Kidney (tissue), 14 donors: ENCODE results near the gene HOXD8. TPM values are rescaled to one million over a fixed set of nuclear protein-coding genes. Genes with fewer than 3 reads are reported as not detected.

ENCODE experiments used
- DNase-seq, 5 donors: peaks; one replicate each; pipeline ENCODE4 v3.0.0-alpha.2; 2013 to 2020
- FAIRE-seq: peaks from 2 replicates; lab custom pipeline; 2012; peaks lifted over from hg19 to GRCh38; lab: Jason Lieb, UNC
- H3K27ac ChIP-seq, 2 donors: one replicate each; pipeline ENCODE4 v1.7.0; 2013; ENCODE audit warnings: low read depth in 2 of 2, low read length in 2 of 2, inconsistent platforms in 1 of 2
- H3K27me3 ChIP-seq: one replicate; pipeline ENCODE4 v1.7.1; 2013; ENCODE audit warnings: low read length, inconsistent platforms; ENCODE audit not compliant: control insufficient read depth, insufficient read depth
- H3K36me3 ChIP-seq, 3 donors: one replicate each; pipeline versions ENCODE4 v1.7.0 to v1.7.1; 2013; ENCODE audit warnings: low read length in 3 of 3, control low read depth in 1 of 3, inconsistent platforms in 1 of 3; ENCODE audit not compliant: insufficient read depth in 3 of 3, control insufficient read depth in 2 of 3
- H3K4me1 ChIP-seq, 3 donors: one replicate each; pipeline versions ENCODE4 v1.7.0 to v1.7.1; 2013; ENCODE audit warnings: low read length in 3 of 3, inconsistent platforms in 1 of 3, low read depth in 1 of 3; ENCODE audit not compliant: control insufficient read depth in 2 of 3, insufficient read depth in 2 of 3
- H3K4me3 ChIP-seq, 3 donors: one replicate each; pipeline versions ENCODE4 v1.7.0 to v1.8.1; 2013; ENCODE audit warnings: low read length in 3 of 3, control low read depth in 1 of 3, inconsistent platforms in 1 of 3
- H3K9ac ChIP-seq, 3 donors: one replicate each; pipeline versions ENCODE4 v1.7.0 to v1.7.1; 2013; ENCODE audit warnings: low read length in 3 of 3, control low read depth in 1 of 3, inconsistent platforms in 1 of 3
- H3K9me3 ChIP-seq, 3 donors: one replicate each; pipeline versions ENCODE4 v1.7.0 to v1.7.1; 2013; ENCODE audit warnings: low read length in 3 of 3, control low read depth in 1 of 3, inconsistent platforms in 1 of 3; ENCODE audit not compliant: control insufficient read depth in 2 of 3, insufficient read depth in 1 of 3
- intact Hi-C: fragments of 100-400 bp; cut with DNase I; formaldehyde crosslinking; loops from one replicate; pipeline ENCODE4 v1.11.1; 2022
- polyA plus RNA-seq: library from polyadenylated mRNA; stranded (reverse); fragments of 350-450 nt; fragmentation: Illumina TruSeq; extraction: RNeasy Lipid Tissue Mini Kit (QIAGEN cat#74804); gene quantifications from one replicate; pipeline ENCODE4 v1.2.3, GENCODE V29; 2014; ENCODE audit warnings: low read depth, low replicate concordance; ENCODE audit not compliant: insufficient read depth
- total RNA-seq: library from RNA; stranded (reverse); fragmentation: NEBNext Ultra II Directional; extraction: Animal tissue kit (Norgen Biotek cat#: 25700); gene quantifications from one replicate; pipeline ENCODE4 v1.2.1, GENCODE V29; 2021
- TF ChIP-seq, protein P1 (sequence below): IDR thresholded peaks from 3 replicates; pipeline ENCODE4 v1.5.1; 2012; ENCODE audit warnings: mild to moderate bottlenecking, moderate library complexity, borderline replicate concordance; ENCODE audit not compliant: insufficient read depth; ENCODE audit errors: extremely low read depth
- donor health status: control.
- donor health status: control.
- donor health status: control.
- donor health status: control.
- donor health status: control.
- donor health status: DM: yes; HTN: yes; CAD: no.
- donor health status: Normal renal cell carcinoma (clear cell type).

HOXD8 gene
- total and polyA plus RNA-seq, 2 donors from 2014 or later = 76.5 to 122 TPM

DNA sequence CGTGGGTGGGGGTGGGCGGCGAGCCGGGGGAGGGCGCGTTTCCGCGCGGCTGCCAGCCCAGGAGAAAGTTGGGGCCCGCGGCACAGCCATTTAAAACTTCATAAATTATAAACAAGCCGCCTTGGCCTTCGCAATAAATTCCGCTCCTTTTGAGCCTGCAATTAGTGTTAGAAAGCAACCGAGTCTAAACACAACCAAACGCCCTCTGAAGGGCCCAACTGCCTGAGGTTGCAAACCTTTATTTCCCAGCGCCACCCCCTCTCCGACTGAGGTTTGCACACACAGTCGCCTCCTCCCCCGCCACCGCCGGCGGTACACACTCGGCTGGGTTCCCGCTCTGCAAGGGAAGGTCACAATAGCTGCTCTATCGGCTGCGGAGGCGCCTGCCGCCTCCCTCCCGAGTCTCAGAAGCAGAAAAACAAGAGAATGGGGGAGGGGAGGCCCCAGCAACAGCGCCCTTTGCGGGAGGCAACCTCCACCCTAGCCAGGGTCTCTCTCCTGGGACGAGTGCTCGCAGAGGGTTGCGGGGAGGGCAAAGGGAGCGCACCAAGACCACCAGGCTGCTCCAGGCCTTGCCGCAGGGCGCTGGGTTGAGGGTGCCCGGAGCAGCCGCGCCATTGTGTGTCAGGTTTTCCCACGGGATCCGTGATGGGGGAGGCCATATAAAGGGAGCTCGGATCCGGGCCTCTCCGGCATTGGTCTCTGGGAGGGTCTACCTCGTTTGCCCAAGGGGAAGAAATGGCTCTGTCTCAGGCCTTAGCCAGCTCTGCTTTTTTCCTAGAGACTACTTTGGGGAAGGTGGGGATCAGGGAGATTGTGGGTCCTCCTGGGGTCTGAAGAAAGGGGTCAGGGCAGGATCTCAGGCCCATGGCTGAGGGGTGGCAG is 45.6 kb downstream of the HOXD8 start:
- peak overlapping the region in 1 of 3 donors; percentile 53 for H3K4me3 ChIP-seq
- DNase-seq (peak; percentile 86 to 97 (median 96)), FAIRE-seq (no peak)
- intact Hi-C loops = no loop called here
- TF ChIP-seq, protein P1, sequence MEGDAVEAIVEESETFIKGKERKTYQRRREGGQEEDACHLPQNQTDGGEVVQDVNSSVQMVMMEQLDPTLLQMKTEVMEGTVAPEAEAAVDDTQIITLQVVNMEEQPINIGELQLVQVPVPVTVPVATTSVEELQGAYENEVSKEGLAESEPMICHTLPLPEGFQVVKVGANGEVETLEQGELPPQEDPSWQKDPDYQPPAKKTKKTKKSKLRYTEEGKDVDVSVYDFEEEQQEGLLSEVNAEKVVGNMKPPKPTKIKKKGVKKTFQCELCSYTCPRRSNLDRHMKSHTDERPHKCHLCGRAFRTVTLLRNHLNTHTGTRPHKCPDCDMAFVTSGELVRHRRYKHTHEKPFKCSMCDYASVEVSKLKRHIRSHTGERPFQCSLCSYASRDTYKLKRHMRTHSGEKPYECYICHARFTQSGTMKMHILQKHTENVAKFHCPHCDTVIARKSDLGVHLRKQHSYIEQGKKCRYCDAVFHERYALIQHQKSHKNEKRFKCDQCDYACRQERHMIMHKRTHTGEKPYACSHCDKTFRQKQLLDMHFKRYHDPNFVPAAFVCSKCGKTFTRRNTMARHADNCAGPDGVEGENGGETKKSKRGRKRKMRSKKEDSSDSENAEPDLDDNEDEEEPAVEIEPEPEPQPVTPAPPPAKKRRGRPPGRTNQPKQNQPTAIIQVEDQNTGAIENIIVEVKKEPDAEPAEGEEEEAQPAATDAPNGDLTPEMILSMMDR = no peak
- H3K9ac ChIP-seq = peak overlapping the region in 1 of 3 donors; percentile 77
- no peaks in the 10 kb centered on the region for H3K9me3 ChIP-seq
- no peaks in the 10 kb centered on the region for H3K36me3 ChIP-seq
- H3K4me1 ChIP-seq = peaks cover 4 to 16% (median 12%) of the 10 kb centered on the region in 3 donors
- H3K27ac ChIP-seq = peak overlapping the region; percentile 86 to 88
- H3K27me3 ChIP-seq = no peaks in the 10 kb centered on the region

DNA sequence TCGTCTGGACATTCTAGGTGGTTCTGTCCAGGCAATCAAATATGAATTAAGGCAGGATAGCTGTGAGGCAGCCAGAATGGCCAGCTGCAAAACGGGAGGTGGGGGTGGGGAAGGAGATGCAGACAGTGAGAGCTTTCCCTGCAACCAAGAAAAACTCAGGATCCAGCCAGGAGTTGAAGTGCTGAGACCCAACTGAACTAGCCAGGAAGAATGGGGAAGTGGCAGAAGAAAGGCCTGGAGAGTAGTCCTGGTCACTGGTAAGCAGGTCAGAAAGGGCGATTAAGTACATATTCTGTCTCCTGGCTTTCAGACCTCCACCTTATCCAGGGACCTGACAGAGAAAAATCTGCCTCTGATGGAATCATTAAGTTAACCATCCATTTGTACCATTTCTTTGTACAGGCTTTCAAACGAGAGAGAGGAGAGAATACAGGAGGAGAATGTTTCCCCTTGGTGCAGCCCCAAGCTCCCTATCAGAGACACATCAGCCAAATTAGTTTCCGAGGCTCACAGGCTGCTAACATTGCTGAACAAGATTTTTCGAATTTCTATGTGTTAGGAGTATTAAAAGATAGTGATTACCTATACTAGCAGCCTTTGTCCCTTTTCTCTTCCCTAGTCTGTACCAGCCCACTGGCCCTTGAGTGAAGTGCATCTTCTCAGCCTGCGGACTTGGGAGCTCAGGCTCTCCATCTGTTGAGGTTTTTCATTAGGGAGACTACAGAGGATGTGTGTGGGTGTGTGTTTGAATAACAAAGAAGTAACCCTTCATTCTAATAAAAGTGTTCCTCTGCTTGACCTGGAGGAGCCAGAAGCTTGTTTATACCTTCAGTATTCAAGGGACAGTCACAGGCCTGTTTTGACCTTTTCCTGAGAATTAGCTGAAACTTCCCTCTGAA is 46.5 kb downstream of the HOXD8 start:
- TF ChIP-seq, protein P1 = no peak
- Histone ChIP-seq H3K4me1 (peaks cover 3 to 16% (median 11%) of the 10 kb centered on the region in 3 donors), H3K4me3 (peak overlapping the region in 1 of 3 donors; percentile 53), H3K36me3 (no peaks in the 10 kb centered on the region), H3K27ac (peak overlapping the region; percentile 86 to 88), H3K9me3 (no peaks in the 10 kb centered on the region), H3K9ac (peak overlapping the region in 1 of 3 donors; percentile 68), H3K27me3 (no peaks in the 10 kb centered on the region)
- intact Hi-C loops = no loop called here
- FAIRE-seq (no peak), DNase-seq (peak in 2 of 5 donors; percentile 48 to 60)

DNA sequence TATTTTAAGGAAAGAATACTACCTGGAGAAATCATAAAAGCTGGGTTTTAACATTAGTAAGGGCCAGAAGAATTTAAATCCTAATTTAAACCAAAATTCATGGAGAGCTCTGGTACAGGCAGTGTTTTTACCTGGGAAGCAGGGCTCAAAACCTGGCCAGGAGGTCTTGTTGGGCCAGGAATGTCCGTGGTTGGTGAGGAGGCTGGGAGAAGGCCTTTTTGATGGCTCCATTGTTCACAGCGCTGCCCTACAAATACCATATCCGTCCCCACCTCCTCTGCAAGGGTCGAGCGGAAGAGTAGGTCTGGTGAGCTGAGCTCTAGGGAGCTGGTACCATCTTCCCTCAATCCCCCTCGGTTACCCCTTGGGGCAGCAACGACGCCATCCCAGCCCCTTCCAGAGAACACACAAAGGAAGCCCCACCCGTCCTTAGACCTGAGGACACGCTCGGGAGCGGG is 48.1 kb downstream of the HOXD8 start:
- intact Hi-C loops = no loop called here
- peak in 1 of 5 donors; percentile 76 for DNase-seq
- H3K9ac ChIP-seq = peak overlapping the region; percentile 23 to 63 (median 24)
- H3K27ac ChIP-seq = peak overlapping the region; percentile 82 to 89
- no peak for FAIRE-seq
- H3K36me3 ChIP-seq = no peaks in the 10 kb centered on the region
- no peaks in the 10 kb centered on the region for H3K27me3 ChIP-seq
- no peaks in the 10 kb centered on the region for H3K9me3 ChIP-seq
- H3K4me1 ChIP-seq = peaks cover 3 to 16% (median 9%) of the 10 kb centered on the region in 3 donors
- peak overlapping the region; percentile 39 to 68 (median 49) for H3K4me3 ChIP-seq
- TF ChIP-seq, protein P1 = no peak
